Measurements from ENCODE around the gene FANCC.
"Not testable (repeated sequence)": the region's sequence is repeated elsewhere in the genome, so short reads cannot be mapped to it uniquely, and the experiment has no call there.

The FANCC gene

DNA sequence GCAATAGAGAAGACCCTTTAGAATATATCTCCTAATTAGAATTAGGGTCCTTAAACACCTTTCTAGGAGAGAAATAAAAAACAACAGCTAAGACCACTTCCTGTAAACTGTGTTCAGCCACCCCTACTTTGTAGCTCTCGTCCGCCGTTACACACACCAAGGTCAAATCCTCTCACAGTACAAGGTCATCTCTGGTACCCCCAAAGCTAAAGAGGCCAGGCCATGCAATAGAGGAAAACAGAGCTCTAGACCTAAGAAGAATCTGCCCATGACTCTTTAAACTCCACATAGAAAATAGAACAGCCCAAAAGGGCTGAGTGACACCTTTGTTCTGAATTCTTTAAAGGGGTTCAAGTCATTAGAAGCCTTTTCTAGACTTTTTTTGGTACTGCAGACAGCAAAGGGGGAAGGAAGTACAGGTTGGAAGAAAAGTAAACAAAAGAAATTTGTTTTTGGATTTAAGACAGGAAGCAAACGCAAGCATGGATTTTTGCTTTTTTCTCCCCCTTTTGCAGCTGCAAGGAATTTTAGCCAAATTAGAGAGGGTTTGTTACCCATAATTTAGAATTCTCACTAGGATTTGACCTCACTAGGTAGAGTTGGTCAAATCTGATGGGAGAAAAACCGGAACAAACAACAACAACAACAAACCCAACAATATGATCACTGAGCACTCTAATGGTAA is 13.4 kb upstream of the FANCC start:
- DNase-seq (ENCODE audit: low read depth, low spot score): no peak
- H3K4me1 ChIP-seq (ENCODE audit: control insufficient read depth, insufficient read depth, low read length): no peaks in the 10 kb centered on the region
- H3K27ac ChIP-seq (ENCODE audit: low read length): no peak overlapping the region
- no peak overlapping the region for H3K4me3 ChIP-seq (ENCODE audit: low read length)
- no peaks in the 10 kb centered on the region for H3K27me3 ChIP-seq (ENCODE audit: control insufficient read depth, insufficient read depth, low read length)
- WGBS (ENCODE audit: insufficient coverage, insufficient read length): no CpG with 5 or more reads among the region's 5 CpGs
- no peaks in the 10 kb centered on the region for H3K36me3 ChIP-seq (ENCODE audit: control insufficient read depth, insufficient read depth, low read length)
- peaks cover 1% of the 10 kb centered on the region; the same call in 1 of the 2 replicates for H3K9me3 ChIP-seq (ENCODE audit: control insufficient read depth, insufficient read depth, low read length)

DNA sequence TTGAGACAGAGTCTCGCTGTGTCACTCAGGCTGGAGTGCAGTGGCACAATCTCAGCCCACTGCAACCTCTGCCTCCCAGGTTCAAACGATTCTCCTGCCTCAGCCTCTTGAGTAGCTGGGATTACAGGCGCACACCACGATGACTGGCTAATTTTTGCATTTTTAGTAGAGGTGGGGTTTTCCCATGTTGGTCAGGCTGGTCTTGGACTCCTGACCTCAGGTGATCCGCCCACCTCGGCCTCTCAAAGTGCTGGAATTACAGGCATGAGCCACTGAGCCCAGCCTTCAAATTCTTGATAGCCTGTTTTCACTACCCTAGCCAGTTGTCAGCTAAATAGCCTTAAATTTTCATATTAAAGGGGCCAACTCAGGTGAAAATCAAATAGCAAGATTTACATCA is 11.6 kb upstream of the FANCC start:
- H3K9me3 ChIP-seq (ENCODE audit: control insufficient read depth, insufficient read depth, low read length); DNase-seq (ENCODE audit: low read depth, low spot score); H3K27me3 ChIP-seq (ENCODE audit: control insufficient read depth, insufficient read depth, low read length); H3K36me3 ChIP-seq (ENCODE audit: control insufficient read depth, insufficient read depth, low read length); H3K4me3 ChIP-seq (ENCODE audit: low read length); H3K27ac ChIP-seq (ENCODE audit: low read length); H3K4me1 ChIP-seq (ENCODE audit: control insufficient read depth, insufficient read depth, low read length): not testable (repeated sequence)
- no CpG with 5 or more reads among the region's 6 CpGs for WGBS (ENCODE audit: insufficient coverage, insufficient read length)

DNA sequence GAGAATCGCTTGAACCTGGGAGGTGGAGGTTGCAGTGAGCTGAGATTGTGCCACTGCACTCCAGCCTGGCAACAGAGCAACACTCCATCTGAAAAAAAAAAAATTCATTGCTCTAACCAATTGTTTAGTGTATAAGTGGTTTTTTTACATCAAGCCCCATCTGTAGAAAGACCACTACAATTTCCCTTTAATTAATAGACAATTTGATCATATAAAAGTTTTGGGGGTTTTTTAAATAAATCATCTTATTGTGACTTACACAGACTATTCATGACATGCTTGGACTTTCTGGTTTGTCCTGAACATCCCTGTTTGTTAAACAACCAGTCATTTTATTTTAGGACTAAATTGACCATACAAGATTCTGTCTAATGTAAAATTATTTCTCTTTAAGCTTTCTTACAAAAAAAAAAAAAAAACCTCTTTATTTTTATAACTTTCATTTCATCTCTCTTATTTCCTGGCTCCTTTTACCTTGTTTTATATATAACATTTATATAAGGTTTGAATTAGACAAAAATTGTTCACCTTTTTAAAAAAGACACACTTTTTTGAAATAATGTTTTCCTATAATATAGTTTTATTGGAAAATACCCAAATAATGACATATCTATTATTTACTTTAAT is 9.8 kb upstream of the FANCC start:
- Histone ChIP-seq H3K4me1 (ENCODE audit: control insufficient read depth, insufficient read depth, low read length) (no peaks in the 10 kb centered on the region), H3K9me3 (ENCODE audit: control insufficient read depth, insufficient read depth, low read length) (peaks cover 1% of the 10 kb centered on the region; the same call in 1 of the 2 replicates), H3K4me3 (ENCODE audit: low read length) (no peak overlapping the region), H3K27me3 (ENCODE audit: control insufficient read depth, insufficient read depth, low read length) (no peaks in the 10 kb centered on the region), H3K36me3 (ENCODE audit: control insufficient read depth, insufficient read depth, low read length) (no peaks in the 10 kb centered on the region), H3K27ac (ENCODE audit: low read length) (no peak overlapping the region)
- DNase-seq (ENCODE audit: low read depth, low spot score): no peak
- no CpG with 5 or more reads among the region's 1 CpG for WGBS (ENCODE audit: insufficient coverage, insufficient read length)

DNA sequence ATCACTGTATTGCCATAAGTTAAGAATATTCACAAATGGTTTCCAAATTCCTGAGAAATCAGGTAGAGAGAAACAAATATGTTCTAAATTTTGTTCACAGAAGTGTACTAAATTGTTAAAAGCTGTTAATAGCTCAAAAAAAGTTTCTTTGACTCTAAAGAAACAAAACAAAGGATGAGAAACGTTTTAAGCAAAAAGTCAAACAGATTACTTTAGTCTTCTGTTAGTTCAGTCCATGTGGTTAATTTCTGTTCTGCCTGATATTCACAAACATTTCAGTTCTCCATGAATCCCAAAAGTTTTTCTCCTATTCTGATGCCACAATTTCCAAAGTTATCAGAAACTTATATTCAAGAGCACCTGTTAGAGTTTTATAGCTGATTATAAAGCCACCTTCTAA is 7.7 kb upstream of the FANCC start:
- no peak for DNase-seq (ENCODE audit: low read depth, low spot score)
- H3K36me3 ChIP-seq (ENCODE audit: control insufficient read depth, insufficient read depth, low read length): no peaks in the 10 kb centered on the region
- peaks cover 1% of the 10 kb centered on the region; the same call in 1 of the 2 replicates for H3K9me3 ChIP-seq (ENCODE audit: control insufficient read depth, insufficient read depth, low read length)
- no peak overlapping the region for H3K27ac ChIP-seq (ENCODE audit: low read length)
- no peak overlapping the region for H3K4me3 ChIP-seq (ENCODE audit: low read length)
- no CpG with 5 or more reads among the region's 1 CpG for WGBS (ENCODE audit: insufficient coverage, insufficient read length)
- H3K27me3 ChIP-seq (ENCODE audit: control insufficient read depth, insufficient read depth, low read length): no peaks in the 10 kb centered on the region
- no peaks in the 10 kb centered on the region for H3K4me1 ChIP-seq (ENCODE audit: control insufficient read depth, insufficient read depth, low read length)

DNA sequence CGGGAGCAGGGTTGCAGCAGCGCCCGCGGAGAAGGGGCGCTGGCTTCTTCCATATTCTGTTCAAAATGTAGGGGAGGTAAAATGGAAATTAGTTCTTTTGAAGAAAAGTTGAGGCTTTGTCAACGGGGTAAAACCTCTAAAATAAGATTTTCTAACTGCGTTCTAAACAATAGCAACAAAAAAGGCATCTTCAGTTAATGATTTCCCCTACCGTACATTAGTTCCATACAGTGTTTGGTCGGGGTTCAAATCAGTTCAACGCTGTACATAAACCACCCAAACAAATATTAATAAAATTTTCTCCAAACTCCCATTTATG is 343 bp upstream of the FANCC start:
- DNase-seq (ENCODE audit: low read depth, low spot score): no peak
- Histone ChIP-seq H3K36me3 (ENCODE audit: control insufficient read depth, insufficient read depth, low read length) (no peaks in the 10 kb centered on the region), H3K27ac (ENCODE audit: low read length) (no peak overlapping the region), H3K9me3 (ENCODE audit: control insufficient read depth, insufficient read depth, low read length) (no peaks in the 10 kb centered on the region), H3K27me3 (ENCODE audit: control insufficient read depth, insufficient read depth, low read length) (no peaks in the 10 kb centered on the region), H3K4me1 (ENCODE audit: control insufficient read depth, insufficient read depth, low read length) (no peaks in the 10 kb centered on the region), H3K4me3 (ENCODE audit: low read length) (peak overlapping the region; percentile 96; the same call in 1 of the 2 replicates)
- WGBS (ENCODE audit: insufficient coverage, insufficient read length): no CpG with 5 or more reads among the region's 10 CpGs

DNA sequence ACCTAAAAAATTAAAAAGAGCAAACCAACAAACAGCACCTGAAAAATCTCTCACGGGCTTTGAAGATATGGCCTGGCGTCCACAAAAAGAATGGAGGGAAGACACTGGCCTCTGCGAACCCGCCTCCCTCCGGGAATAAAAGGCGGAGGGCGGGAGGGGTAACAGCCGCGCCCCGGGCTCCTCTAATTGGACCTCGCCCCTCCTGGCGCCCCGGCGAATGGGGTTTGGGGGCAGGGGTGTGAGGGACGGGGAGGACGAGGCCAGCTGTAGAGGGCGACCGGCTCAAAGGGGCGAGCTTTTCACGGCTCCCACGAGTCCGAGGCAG is 753 bp downstream of the FANCC start:
- Histone ChIP-seq H3K36me3 (ENCODE audit: control insufficient read depth, insufficient read depth, low read length) (no peaks in the 10 kb centered on the region), H3K4me1 (ENCODE audit: control insufficient read depth, insufficient read depth, low read length) (no peaks in the 10 kb centered on the region), H3K4me3 (ENCODE audit: low read length) (peak overlapping the region; percentile 96; the same call in 1 of the 2 replicates), H3K27ac (ENCODE audit: low read length) (no peak overlapping the region), H3K9me3 (ENCODE audit: control insufficient read depth, insufficient read depth, low read length) (no peaks in the 10 kb centered on the region), H3K27me3 (ENCODE audit: control insufficient read depth, insufficient read depth, low read length) (no peaks in the 10 kb centered on the region)
- WGBS (ENCODE audit: insufficient coverage, insufficient read length): no CpG with 5 or more reads among the region's 22 CpGs
- DNase-seq (ENCODE audit: low read depth, low spot score): no peak

DNA sequence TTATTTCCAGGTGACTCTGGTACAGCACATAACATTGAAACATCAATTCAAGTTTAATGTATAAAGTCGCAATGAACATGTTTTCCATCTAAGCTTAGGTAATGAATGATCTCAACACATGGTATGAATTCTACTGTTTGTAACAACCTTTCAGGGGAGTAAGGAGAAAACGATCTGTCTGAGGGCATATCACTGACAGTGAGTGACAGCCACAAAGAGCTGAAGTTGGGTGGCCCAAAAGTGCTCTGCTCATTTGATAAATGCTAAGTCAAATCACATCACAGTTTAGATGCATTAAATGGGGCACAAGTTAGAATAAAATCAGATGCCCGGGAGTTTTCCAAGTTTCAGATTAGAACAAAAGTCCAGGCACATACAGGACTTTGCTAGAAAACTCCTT is 1.2 kb downstream of the FANCC start:
- Histone ChIP-seq H3K27ac (ENCODE audit: low read length) (no peak overlapping the region), H3K4me3 (ENCODE audit: low read length) (peak overlapping the region; percentile 33; the same call in 1 of the 2 replicates), H3K27me3 (ENCODE audit: control insufficient read depth, insufficient read depth, low read length) (no peaks in the 10 kb centered on the region), H3K9me3 (ENCODE audit: control insufficient read depth, insufficient read depth, low read length) (no peaks in the 10 kb centered on the region), H3K36me3 (ENCODE audit: control insufficient read depth, insufficient read depth, low read length) (no peaks in the 10 kb centered on the region), H3K4me1 (ENCODE audit: control insufficient read depth, insufficient read depth, low read length) (no peaks in the 10 kb centered on the region)
- DNase-seq (ENCODE audit: low read depth, low spot score): no peak
- WGBS (ENCODE audit: insufficient coverage, insufficient read length): no CpG with 5 or more reads among the region's 3 CpGs

DNA sequence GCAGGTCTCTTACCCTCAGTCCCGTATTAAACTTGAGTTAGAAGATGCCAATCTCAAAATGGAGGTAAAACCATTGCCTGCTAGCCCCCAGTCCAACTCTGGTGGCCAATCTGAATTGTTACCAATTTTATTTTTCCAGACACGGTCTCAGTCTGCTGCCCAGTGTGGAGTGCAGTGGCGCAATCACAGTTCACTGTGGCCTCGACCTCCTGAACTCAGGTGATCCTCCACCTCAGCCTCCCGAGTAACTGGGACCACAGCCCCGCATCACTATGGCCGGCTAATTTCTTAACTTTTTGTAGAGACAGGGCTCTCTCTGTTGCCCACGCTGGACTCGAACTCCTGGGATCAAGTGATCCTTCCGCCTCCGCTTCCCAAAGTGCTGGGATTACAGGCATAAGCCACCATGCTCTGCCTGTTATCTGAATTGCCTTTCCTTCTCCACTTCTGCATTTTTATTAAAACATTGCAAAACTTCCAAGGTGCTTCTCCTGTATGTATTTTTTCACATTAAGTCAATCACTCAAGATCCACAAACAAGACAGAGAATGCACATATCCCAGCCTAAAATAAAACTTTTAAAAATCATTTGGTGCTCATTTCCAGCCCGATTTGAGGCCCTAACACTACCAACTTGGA is 2.3 kb downstream of the FANCC start:
- WGBS (ENCODE audit: insufficient coverage, insufficient read length): no CpG with 5 or more reads among the region's 12 CpGs
- Histone ChIP-seq H3K36me3 (ENCODE audit: control insufficient read depth, insufficient read depth, low read length) (no peaks in the 10 kb centered on the region), H3K27me3 (ENCODE audit: control insufficient read depth, insufficient read depth, low read length) (no peaks in the 10 kb centered on the region), H3K9me3 (ENCODE audit: control insufficient read depth, insufficient read depth, low read length) (no peaks in the 10 kb centered on the region), H3K4me1 (ENCODE audit: control insufficient read depth, insufficient read depth, low read length) (no peaks in the 10 kb centered on the region), H3K27ac (ENCODE audit: low read length) (no peak overlapping the region), H3K4me3 (ENCODE audit: low read length) (no peak overlapping the region)
- no peak for DNase-seq (ENCODE audit: low read depth, low spot score)

DNA sequence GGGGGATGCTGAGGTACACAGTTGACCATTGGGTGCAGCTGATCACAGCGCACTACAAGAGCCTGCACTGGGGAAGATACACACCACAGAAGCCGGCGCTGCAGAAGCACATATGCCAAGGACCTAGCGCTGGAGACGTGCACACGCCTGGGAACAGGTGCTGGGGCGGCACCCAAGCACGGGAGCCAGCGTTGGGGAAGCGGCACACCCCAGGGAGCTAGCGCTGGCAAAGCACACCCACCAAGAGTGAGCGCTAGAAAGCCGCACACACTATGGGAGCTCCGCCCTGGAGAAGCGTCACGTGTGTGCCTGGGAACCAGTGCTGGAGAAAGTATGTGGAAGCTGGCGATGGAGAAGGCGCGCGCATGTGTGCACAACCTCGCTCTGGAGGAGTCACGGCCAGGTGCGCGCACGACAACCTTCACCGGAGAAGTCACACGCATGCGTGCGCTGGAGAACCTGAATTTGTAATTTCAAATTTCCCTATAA is 4.5 kb downstream of the FANCC start:
- Histone ChIP-seq H3K4me3 (ENCODE audit: low read length) (peak overlapping the region; percentile 22; the same call in 1 of the 2 replicates), H3K36me3 (ENCODE audit: control insufficient read depth, insufficient read depth, low read length) (no peaks in the 10 kb centered on the region), H3K27ac (ENCODE audit: low read length) (no peak overlapping the region), H3K27me3 (ENCODE audit: control insufficient read depth, insufficient read depth, low read length) (no peaks in the 10 kb centered on the region), H3K9me3 (ENCODE audit: control insufficient read depth, insufficient read depth, low read length) (no peaks in the 10 kb centered on the region), H3K4me1 (ENCODE audit: control insufficient read depth, insufficient read depth, low read length) (no peaks in the 10 kb centered on the region)
- no CpG with 5 or more reads among the region's 29 CpGs for WGBS (ENCODE audit: insufficient coverage, insufficient read length)
- peak; percentile 22 for DNase-seq (ENCODE audit: low read depth, low spot score)

DNA sequence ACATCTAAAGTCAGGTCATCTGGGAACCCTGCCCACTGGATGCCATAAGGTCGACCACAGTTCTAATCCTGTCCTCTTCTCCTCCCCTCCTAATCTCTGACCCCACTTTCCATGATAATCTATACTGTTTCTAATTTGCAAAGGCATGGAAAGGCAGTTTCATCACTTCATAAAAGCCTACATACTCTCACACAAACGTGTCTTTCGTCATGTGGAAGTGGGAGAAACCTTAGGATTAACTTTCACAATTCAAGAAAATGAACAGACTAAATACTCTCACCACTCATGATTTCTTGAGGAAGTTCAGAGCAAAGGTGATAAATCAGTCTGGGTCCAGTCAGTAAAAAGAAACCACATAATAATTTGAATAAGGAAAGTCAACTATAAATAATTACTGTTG is 5.5 kb downstream of the FANCC start:
- Histone ChIP-seq H3K36me3 (ENCODE audit: control insufficient read depth, insufficient read depth, low read length) (no peaks in the 10 kb centered on the region), H3K4me1 (ENCODE audit: control insufficient read depth, insufficient read depth, low read length) (no peaks in the 10 kb centered on the region), H3K27me3 (ENCODE audit: control insufficient read depth, insufficient read depth, low read length) (no peaks in the 10 kb centered on the region), H3K9me3 (ENCODE audit: control insufficient read depth, insufficient read depth, low read length) (no peaks in the 10 kb centered on the region), H3K27ac (ENCODE audit: low read length) (no peak overlapping the region), H3K4me3 (ENCODE audit: low read length) (no peak overlapping the region)
- no CpG with 5 or more reads among the region's 3 CpGs for WGBS (ENCODE audit: insufficient coverage, insufficient read length)
- no peak for DNase-seq (ENCODE audit: low read depth, low spot score)
